GM23248 (cell line): ENCODE measurements around the gene HBZ.

Experiments
- EZH2 ChIP-seq: fragments of 200-600 bp; sonication (generic); IDR thresholded peaks from 2 replicates; pipeline ENCODE4 v1.6.1; 2018; ENCODE audit warnings: antibody characterized with exemption, mild to moderate bottlenecking; ENCODE audit not compliant: insufficient read depth, poor library complexity, severe bottlenecking
- EZH2phosphoT487 ChIP-seq: fragments of 200-600 bp; sonication (generic); IDR thresholded peaks from 2 replicates; pipeline ENCODE4 v1.6.1; 2018; ENCODE audit warnings: antibody characterized with exemption, moderate library complexity, mild to moderate bottlenecking, low read depth; ENCODE audit not compliant: insufficient read depth

DNA sequence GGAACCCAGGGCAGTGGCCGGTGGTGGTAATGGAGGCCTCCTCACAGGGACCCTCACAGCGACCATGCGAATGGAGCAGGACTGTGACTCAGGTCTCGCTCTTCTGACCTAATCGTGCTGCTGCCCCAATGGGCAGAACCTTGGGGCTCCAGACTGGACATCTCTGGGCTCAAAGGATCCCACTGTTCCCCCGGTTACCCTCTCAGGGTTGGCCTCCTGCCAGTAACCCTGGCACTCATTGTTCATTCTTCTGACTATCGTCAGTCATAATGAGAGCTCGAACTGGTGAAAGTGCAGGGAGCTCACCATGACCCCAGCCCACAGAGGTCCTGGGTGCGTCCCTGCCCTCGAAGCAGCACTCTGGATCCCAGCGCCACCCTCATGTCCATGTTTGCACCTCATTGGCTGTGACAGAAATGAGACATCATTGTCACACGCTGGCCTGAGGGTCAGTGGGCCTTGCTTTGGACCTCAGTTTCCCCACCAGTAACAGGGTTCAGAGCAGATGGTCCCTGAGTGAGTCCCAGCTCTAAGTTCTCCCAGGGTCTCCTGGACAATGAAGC lies 10.0 kb upstream of the HBZ start:
- TF ChIP-seq EZH2 (no peak), EZH2phosphoT487 (no peak)
